Activated CD8-positive, alpha-beta T cell treated with anti-CD3 and anti-CD28 coated beads, Interleukin-2, amount 10 ng/mL, durations not matched to agents 7 days and 5 days (primary cell): ENCODE measurements around the gene SKP2. TPM values are rescaled to one million over a fixed set of nuclear protein-coding genes. Genes with fewer than 3 reads are reported as not detected.

Experiments
- ATAC-seq: fragments of 150-1000 bp; cut with Tn5 transposase; one replicate; pipeline ENCODE4 v1.10.0; 2021; ENCODE audit warnings: moderate library complexity
- CTCF ChIA-PET: fragments of 350-600 bp; sonication (Branson Sonifier 250); formaldehyde crosslinking; loops from one replicate; lab custom pipeline; 2021; ENCODE audit warnings: antibody characterized with exemption; lab: Charles Lee
- POLR2A ChIA-PET: fragments of 350-600 bp; sonication (Branson Sonifier 250); formaldehyde crosslinking; loops from one replicate; lab custom pipeline; 2021; ENCODE audit warnings: antibody characterized with exemption; lab: Charles Lee
- DNase-seq: peaks from one replicate; pipeline ENCODE4 v3.0.0-alpha.2; 2020
- H3K27ac Mint-ChIP-seq: one replicate; pipeline ENCODE4 v1.8.0; 2021; ENCODE audit warnings: mild to moderate bottlenecking, mixed read lengths
- H3K27me3 Mint-ChIP-seq: one replicate; pipeline ENCODE4 v1.8.0; 2021; ENCODE audit warnings: low read depth, mixed read lengths
- H3K36me3 Mint-ChIP-seq: one replicate; pipeline ENCODE4 v1.8.0; 2021; ENCODE audit warnings: low read depth, mixed read lengths
- H3K4me1 Mint-ChIP-seq: one replicate; pipeline ENCODE4 v1.8.0; 2021; ENCODE audit warnings: low read depth, mixed read lengths
- H3K4me3 Mint-ChIP-seq: one replicate; pipeline ENCODE4 v1.8.0; 2021; ENCODE audit warnings: mild to moderate bottlenecking, mixed read lengths
- H3K9me3 Mint-ChIP-seq: one replicate; pipeline ENCODE4 v1.8.0; 2022; ENCODE audit warnings: mixed read lengths; ENCODE audit not compliant: insufficient read depth
- total RNA-seq, 2 experiments: library from RNA; stranded (reverse); gene quantifications; one replicate each; pipeline ENCODE4 v1.2.3, GENCODE V29; 2021

The SKP2 gene
- total RNA-seq, 2 experiments from 2014 or later: 54.6 to 61.4 TPM

DNA sequence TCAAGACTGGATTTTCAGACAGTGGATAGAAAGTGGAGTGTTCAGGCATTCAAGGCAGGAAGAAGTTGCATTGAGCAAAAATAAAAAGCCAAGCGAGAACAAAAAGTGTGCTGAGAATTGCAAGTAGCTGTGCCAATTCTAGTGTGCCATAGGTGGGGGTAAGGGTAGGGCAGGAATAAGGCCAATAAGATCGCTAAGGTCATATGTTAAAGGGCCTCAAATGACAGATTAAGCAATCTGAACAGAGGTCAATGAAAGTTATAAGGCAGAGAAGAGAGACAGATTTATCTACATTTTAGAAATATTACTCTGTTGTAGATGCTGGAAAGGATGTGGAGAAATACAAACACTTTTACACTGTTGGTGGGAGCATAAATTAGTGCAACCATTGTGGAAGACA, 53.4 kb downstream of the SKP2 start:
- Mint-ChIP-seq H3K27ac (no peak overlapping the region), H3K36me3 (peaks cover 12% of the 10 kb centered on the region), H3K9me3 (no peaks in the 10 kb centered on the region), H3K4me3 (no peak overlapping the region), H3K4me1 (no peaks in the 10 kb centered on the region), H3K27me3 (no peaks in the 10 kb centered on the region)
- CTCF ChIA-PET: interaction anchor here (0.7 to 1.8 kb wide), 2 partner anchors 36 to 754 kb away, joined by 3 to 5 read pairs; partner anchors contain the start of gene NADK2
- DNase-seq (no peak), ATAC-seq (no peak)
- POLR2A ChIA-PET: no interaction called here

DNA sequence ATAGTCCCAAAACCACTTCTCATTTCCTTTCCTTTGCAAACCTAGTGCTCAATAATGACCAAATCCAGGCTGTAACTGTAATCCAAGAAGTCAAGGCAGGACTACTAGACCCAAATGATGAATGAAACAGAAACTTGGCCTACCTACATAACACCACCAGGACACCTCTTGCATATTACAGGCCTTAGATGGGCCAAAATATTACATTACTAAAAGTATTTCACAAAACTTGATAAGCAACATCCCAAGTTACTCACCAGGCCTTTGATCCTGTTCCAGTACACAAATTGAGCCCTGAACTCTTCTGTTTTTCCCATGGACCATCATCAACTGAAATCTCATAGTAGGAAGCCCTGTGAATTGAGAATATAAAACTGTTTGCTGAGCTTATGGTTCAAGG, 55.0 kb downstream of the SKP2 start:
- Mint-ChIP-seq H3K4me1 (no peaks in the 10 kb centered on the region), H3K27me3 (no peaks in the 10 kb centered on the region), H3K27ac (no peak overlapping the region), H3K36me3 (peaks cover 12% of the 10 kb centered on the region), H3K9me3 (no peaks in the 10 kb centered on the region), H3K4me3 (no peak overlapping the region)
- ChIA-PET POLR2A (no interaction called here), CTCF (interaction anchor here (2.2 kb wide), 1 partner anchor 35 kb away, joined by 7 read pairs; the partner anchor contains the start of gene NADK2)
- DNase-seq (no peak), ATAC-seq (no peak)

DNA sequence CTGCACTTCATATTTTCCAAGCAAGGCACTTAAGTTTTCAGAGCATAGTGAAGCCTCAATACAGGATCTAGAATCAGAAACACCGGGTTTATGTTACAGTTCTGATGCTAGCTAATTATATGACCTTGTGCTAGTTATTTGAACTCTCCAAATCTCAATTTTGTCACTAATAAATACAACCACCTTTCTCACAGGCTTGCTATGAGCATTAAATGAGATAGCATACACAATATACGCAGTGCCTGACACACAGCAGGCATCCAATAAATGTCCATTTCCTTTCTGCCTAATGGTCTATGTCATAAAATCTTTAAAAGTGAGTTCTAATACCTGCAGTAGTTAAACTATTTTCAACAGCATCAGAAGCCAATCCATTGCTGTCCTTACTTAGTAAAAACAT, 56.9 kb downstream of the SKP2 start:
- no peaks in the 10 kb centered on the region for H3K4me1 Mint-ChIP-seq
- ATAC-seq: no peak
- ChIA-PET POLR2A (no interaction called here), CTCF (interaction anchor here (2.2 kb wide), 1 partner anchor 33 kb away, joined by 7 read pairs; the partner anchor contains the start of gene NADK2)
- H3K36me3 Mint-ChIP-seq: peaks cover 12% of the 10 kb centered on the region
- H3K4me3 Mint-ChIP-seq: no peak overlapping the region
- no peaks in the 10 kb centered on the region for H3K9me3 Mint-ChIP-seq
- no peak for DNase-seq
- no peak overlapping the region for H3K27ac Mint-ChIP-seq
- H3K27me3 Mint-ChIP-seq: no peaks in the 10 kb centered on the region

DNA sequence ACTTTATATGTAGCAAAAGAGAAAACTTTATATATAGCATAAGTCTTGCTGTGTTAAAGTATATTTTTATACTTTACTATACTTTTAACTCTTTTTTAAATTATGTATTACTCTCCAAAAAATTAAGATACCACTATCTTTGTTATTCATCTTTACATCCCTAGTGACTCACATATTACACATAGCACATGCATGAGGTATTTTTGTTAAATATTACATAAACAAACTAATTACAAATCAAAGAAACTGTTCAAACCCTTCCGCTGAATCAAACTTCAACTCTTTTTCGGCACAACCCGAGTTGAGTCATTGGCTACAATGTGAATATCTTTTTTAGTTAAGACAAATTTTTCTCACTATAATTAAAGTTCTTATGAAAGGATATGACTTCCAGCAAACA, 57.8 kb downstream of the SKP2 start:
- ATAC-seq (no peak), DNase-seq (no peak)
- H3K4me3 Mint-ChIP-seq: no peak overlapping the region
- peaks cover 12% of the 10 kb centered on the region for H3K36me3 Mint-ChIP-seq
- H3K9me3 Mint-ChIP-seq: no peaks in the 10 kb centered on the region
- no peaks in the 10 kb centered on the region for H3K4me1 Mint-ChIP-seq
- no peaks in the 10 kb centered on the region for H3K27me3 Mint-ChIP-seq
- ChIA-PET POLR2A (no interaction called here), CTCF (no interaction called here)
- H3K27ac Mint-ChIP-seq: no peak overlapping the region

DNA sequence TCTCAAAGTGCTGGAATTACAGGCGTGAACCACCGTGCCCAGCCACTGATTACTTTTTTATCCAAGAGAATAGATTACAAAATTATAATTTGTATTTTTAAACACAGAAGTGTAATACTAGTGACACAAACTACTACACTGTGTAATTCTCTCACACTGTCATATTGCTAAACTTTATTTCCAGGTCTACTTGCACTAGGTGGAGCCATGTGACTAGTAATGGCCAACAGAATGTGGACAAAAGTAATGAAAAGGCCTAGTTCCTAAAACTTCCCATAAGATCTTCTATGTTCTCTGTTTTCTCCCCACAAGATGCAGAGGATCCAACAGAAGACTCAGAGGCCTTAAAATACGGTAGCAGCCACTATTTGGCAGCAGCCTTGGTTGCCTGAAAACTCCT, 62.5 kb downstream of the SKP2 start:
- Mint-ChIP-seq H3K9me3 (no peaks in the 10 kb centered on the region), H3K4me3 (no peak overlapping the region), H3K36me3 (no peaks in the 10 kb centered on the region), H3K4me1 (no peaks in the 10 kb centered on the region), H3K27me3 (no peaks in the 10 kb centered on the region), H3K27ac (no peak overlapping the region)
- DNase-seq (no peak), ATAC-seq (no peak)
- CTCF ChIA-PET: no interaction called here
- POLR2A ChIA-PET: no interaction called here

DNA sequence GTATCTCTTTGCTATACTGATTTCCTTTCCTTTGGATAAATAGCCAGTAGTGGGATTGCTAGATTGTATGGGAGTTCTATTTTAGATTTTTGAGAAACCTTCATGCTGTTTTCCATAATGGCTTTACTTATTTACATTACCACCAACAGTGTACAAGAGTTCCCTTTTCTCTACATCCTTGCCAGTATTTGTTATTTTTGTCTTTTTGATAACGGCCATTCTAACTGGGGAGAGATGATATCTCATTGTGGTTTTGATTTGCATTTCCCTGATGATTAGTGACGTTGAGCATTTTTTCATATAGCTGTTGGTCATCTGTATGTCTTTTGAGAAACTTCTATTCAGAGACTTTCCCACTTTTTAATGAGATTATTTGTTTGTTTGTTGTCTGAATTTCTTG, 64.0 kb downstream of the SKP2 start:
- CTCF ChIA-PET: no interaction called here
- no peak for DNase-seq

DNA sequence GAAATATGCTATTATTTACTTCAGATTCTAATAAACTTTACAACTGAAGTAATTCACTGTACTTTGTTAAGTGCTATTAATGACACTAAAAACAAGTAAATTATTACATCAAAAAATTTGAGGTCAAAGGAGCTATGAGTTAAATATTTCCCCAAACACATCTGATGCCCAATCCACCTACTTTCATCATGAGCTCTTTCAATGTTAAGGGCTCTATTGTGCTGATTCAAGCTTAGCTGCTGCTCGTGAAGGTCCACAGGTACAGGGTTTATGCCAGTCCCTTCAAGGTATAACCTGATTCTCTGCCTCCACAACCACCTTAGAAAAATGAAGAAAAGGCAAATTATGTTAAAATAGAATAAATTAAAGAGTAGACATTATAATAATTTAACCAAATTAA, 65.7 kb downstream of the SKP2 start:
- DNase-seq (no peak), ATAC-seq (no peak)
- ChIA-PET CTCF (interaction anchor here (1.2 to 3.0 kb wide), 2 partner anchors 24 to 138 kb away, joined by 4 to 16 read pairs; partner anchors contain the start of gene NADK2), POLR2A (no interaction called here)
- no peak overlapping the region for H3K4me3 Mint-ChIP-seq
- no peaks in the 10 kb centered on the region for H3K4me1 Mint-ChIP-seq
- no peaks in the 10 kb centered on the region for H3K9me3 Mint-ChIP-seq
- H3K27me3 Mint-ChIP-seq: no peaks in the 10 kb centered on the region
- no peak overlapping the region for H3K27ac Mint-ChIP-seq
- peaks cover 2% of the 10 kb centered on the region for H3K36me3 Mint-ChIP-seq

More for the DNA sequence above, 64.0 kb downstream of the SKP2 start:
- no peak overlapping the region for H3K4me3 Mint-ChIP-seq
- H3K9me3 Mint-ChIP-seq: no peaks in the 10 kb centered on the region
- H3K4me1 Mint-ChIP-seq: no peaks in the 10 kb centered on the region
- peaks cover 2% of the 10 kb centered on the region for H3K36me3 Mint-ChIP-seq
- H3K27me3 Mint-ChIP-seq: no peaks in the 10 kb centered on the region
- POLR2A ChIA-PET: interaction anchor here (1.0 kb wide), 1 partner anchor 26 kb away, joined by 3 read pairs; the partner anchor contains the start of gene NADK2
- no peak overlapping the region for H3K27ac Mint-ChIP-seq
- no peak for ATAC-seq

DNA sequence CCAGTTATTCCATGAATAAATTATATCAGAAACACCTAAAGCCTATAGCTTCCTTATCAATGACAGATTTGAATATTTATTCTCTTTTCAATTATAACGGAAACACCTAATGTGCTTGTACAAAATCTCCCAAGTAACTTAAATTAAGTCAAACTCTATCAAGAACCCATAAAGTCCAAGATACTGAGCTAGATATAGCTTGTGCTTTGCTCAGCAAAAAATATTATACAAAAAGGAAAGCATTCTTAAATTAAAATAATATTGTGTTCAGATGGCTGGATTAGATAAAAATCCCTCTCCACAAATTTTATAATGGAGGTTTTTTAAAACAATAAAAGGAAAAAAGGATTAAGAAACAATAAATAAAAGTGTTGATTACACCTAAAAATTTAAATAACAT, 66.1 kb downstream of the SKP2 start:
- Mint-ChIP-seq H3K4me3 (no peak overlapping the region), H3K9me3 (no peaks in the 10 kb centered on the region), H3K27ac (no peak overlapping the region), H3K4me1 (no peaks in the 10 kb centered on the region), H3K27me3 (no peaks in the 10 kb centered on the region), H3K36me3 (peaks cover 2% of the 10 kb centered on the region)
- ATAC-seq (no peak), DNase-seq (no peak)
- ChIA-PET POLR2A (no interaction called here), CTCF (interaction anchor here (1.2 to 3.0 kb wide), 2 partner anchors 23 to 139 kb away, joined by 4 to 16 read pairs; partner anchors contain the start of gene NADK2)

DNA sequence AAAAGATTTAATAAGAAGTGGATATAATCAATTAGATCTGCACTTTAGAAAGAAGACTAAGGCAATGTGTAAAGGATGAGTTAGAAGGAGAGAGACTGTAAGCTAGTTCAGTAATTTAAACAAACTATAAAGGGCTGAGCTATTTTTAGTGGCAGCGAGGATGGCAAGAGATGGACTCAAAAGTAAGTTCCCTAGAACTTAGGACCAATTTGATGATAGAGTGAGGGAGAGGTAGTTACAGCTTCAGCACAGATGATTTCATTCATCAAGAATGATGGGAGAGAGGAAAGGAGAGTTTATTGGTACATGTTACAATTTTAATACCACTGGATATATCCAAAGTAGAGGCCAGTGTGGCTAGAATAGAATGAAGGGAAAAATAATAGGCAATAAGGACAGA, 70.7 kb downstream of the SKP2 start:
- ATAC-seq (no peak), DNase-seq (no peak)
- ChIA-PET CTCF (interaction anchor here (1.4 to 2.6 kb wide), 3 partner anchors 19 to 143 kb away, joined by 3 to 9 read pairs (median 6); partner anchors contain the start of gene NADK2), POLR2A (no interaction called here)
- Mint-ChIP-seq H3K27me3 (no peaks in the 10 kb centered on the region), H3K27ac (no peak overlapping the region), H3K9me3 (no peaks in the 10 kb centered on the region), H3K36me3 (peaks cover 6% of the 10 kb centered on the region), H3K4me1 (no peaks in the 10 kb centered on the region), H3K4me3 (no peak overlapping the region)

DNA sequence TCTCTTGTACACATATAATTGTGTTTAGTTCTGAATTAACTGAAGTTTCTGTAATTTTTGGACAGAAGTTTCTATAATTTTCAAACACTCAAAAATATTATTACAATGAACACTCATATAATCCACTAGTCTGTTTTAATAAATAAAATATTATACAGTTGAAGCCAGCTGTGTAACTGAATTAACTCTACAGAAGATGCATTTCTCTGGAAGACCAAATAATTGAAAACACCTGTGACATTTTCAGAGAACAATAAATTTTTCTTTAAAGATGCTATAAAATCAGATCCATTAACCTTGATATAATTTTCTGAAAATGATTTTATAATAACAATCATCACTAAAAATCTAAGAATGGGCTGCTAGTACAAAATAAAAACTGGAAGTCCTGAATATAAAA, 75.1 kb downstream of the SKP2 start:
- POLR2A ChIA-PET: no interaction called here
- Mint-ChIP-seq H3K27me3 (no peaks in the 10 kb centered on the region), H3K9me3 (no peaks in the 10 kb centered on the region), H3K4me1 (no peaks in the 10 kb centered on the region), H3K36me3 (peaks cover 4% of the 10 kb centered on the region), H3K4me3 (no peak overlapping the region), H3K27ac (no peak overlapping the region)
- CTCF ChIA-PET: interaction anchor here (1.4 kb wide), 2 partner anchors 10 to 15 kb away, joined by 3 to 4 read pairs; partner anchors contain the start of gene NADK2
- no peak for DNase-seq
- no peak for ATAC-seq

DNA sequence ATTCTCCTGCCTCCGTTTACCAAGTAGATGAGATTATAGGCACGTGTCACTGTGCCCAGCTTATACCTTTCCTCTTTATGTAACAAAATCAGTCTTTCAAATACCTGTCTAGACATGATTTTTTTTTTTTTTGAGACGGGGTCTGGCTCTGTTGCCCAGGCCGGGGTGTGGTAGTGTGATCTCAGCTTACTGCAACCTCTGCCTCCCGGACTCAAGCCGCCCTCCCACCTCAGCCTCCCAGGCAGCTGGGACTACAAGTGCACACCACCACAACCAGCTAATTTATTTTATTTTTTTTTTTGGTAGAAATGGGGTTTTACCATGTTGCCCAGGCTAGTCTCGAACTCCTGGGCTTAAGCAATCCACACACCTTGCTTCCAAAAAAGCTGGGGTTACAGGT, 76.6 kb downstream of the SKP2 start:
- ChIA-PET CTCF (interaction anchor here (0.7 to 1.1 kb wide), 3 partner anchors 8 to 50 kb away, joined by 3 read pairs; no protein-coding TSS in a partner anchor), POLR2A (interaction anchor here (0.6 kb wide), 1 partner anchor 9 kb away, joined by 5 read pairs; no protein-coding TSS in a partner anchor)
- H3K4me3 Mint-ChIP-seq: no peak overlapping the region
- H3K27me3 Mint-ChIP-seq: no peaks in the 10 kb centered on the region
- H3K9me3 Mint-ChIP-seq: no peaks in the 10 kb centered on the region
- no peaks in the 10 kb centered on the region for H3K4me1 Mint-ChIP-seq
- H3K36me3 Mint-ChIP-seq: peaks cover 4% of the 10 kb centered on the region
- DNase-seq (no peak), ATAC-seq (no peak)
- no peak overlapping the region for H3K27ac Mint-ChIP-seq

DNA sequence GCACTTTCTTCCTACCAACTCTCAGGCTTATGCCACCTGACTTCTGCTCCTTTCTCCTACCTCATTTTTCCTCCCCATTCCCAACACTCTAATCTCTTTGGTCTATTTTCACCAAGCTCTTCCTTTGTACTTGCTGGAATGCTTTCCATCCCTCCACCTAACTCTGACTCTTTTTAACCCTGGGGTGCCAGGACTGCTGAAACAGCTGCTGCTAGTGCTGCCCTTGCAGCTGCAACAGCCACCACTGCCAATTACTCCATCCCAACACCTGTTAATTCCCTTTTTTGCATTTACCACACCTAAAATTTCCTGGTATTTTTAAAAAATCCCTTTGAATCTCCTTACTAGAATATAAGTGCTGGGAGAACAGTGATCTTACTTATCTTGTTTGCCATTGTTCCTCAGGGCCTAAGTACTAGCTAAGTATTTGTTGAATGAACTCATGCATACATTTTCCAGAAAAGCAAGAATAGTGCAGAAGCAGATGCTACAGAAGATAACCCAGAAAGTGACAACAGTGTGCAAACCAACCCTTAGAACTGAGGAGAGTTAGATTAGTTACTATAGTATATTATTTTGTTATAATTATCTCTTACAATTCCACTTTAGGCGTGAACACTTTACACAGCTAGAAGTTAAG, 78.4 kb downstream of the SKP2 start:
- DNase-seq (no peak), ATAC-seq (no peak)
- Mint-ChIP-seq H3K27me3 (no peaks in the 10 kb centered on the region), H3K9me3 (no peaks in the 10 kb centered on the region), H3K4me3 (no peak overlapping the region), H3K36me3 (no peaks in the 10 kb centered on the region), H3K27ac (no peak overlapping the region), H3K4me1 (no peaks in the 10 kb centered on the region)
- POLR2A ChIA-PET: no interaction called here
- CTCF ChIA-PET: interaction anchor here (1.2 to 1.6 kb wide), 2 partner anchors 11 to 151 kb away, joined by 4 to 9 read pairs; partner anchors contain the start of gene NADK2
